HUDEP-2 (cell line): ENCODE results near the gene IRF6.
"Not testable (repeated sequence)": the region's sequence is repeated elsewhere in the genome, so short reads cannot be mapped to it uniquely, and the experiment has no call there.

Experiments
- DNase-seq, 76 experiments: peaks; one replicate each; lab custom pipeline; 2025; ENCODE audit not compliant: unreplicated experiment in 76 of 76; lab: John Stamatoyannopoulos, UW

The IRF6 gene

GRCh38 chr1:209823143-209824041 is 17.4 kb upstream of the IRF6 start:
- DNase-seq: peak in 19 of 76 experiments; percentile 6 to 55 (median 16)

DNA sequence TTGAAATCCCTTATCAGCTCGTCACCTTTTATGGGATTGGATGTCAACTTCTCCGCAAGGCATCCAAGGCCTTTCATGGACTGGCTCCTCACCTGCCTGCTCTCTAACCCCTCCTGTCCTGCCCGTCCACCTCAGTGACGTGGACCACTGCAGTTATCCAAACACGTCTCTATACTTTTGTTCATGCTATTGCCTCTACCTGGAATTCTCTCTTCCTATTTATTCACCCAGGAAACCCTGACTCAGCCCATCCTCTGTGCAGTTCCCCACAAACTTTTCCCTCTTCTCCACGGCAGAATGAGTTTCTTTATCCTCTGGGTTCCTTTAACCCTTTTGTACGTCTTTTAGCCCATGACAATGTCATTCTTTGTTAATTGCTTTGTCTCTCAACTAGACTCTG is 16.8 kb upstream of the IRF6 start:
- DNase-seq: no peak

DNA sequence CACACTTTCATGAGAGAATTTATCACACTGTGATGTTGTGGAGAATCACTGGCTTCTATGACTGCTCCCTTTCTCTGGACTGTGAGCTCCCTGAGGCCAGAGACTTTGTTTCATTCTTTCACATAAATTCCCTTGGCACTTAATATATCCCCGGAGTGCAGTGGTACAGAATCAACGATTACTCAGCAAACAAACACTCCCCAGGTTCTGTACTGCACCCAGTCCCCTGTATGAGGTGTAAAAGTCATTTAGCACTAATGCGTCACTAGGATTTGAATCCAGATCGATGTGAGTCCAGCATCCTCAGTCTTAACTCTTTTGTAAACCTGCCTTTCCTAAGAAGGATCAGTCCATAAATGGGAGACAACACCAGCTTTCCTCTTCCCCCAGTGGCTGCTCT is 15.0 kb upstream of the IRF6 start:
- no peak for DNase-seq

- DNase-seq: no peak
Measured at GRCh38 chr1:209819058-209819457, 13.1 kb upstream of the IRF6 start.

DNA sequence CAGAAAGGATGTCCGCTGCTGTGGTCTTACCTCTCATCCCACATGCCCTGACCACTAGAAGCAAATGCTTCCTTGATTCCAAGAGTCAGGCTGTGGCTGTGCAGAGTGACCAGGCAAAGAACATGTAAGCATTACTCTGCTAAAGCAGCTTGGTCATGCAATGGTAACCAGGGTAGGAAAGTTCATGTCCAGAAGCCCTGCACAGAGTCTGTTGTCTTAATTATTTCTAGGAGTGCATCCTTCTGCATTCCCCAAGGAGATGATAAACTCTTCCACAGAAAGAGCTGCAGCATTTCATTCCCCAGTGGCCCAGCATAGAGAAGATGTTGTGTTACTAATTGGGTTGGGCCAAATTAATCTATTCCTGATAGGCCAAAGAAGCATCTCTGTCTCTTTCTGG is 11.7 kb upstream of the IRF6 start:
- no peak for DNase-seq

GRCh38 chr1:209816923-209817322 is 11.0 kb upstream of the IRF6 start:
- no peak for DNase-seq

DNA sequence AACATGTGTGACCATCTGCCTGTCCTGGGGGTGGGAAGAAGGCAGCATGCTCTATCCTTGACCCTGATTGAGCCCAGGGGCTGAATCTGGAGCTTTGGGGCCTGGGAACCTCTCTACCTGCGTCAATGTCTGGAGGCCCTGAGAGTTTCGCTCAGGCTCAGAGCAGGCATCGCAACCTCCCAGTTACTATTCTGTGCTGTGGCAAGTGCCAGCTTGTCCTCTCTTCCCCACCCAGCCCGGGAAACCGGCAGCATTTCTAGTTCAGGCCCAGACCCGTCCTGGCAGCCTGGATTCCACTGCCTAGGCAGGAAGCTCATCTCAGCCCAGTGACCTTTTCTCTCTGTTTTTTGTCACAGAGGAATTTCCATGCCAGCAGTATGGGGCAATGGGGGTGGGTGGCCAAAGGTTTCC is 10.0 kb upstream of the IRF6 start:
- DNase-seq: no peak

- no peak for DNase-seq
Measured at GRCh38 chr1:209815490-209815889, 9.5 kb upstream of the IRF6 start.

- no peak for DNase-seq
Measured at GRCh38 chr1:209813902-209814301, 8.0 kb upstream of the IRF6 start.

- DNase-seq: no peak
Measured at GRCh38 chr1:209810783-209811182, 4.8 kb upstream of the IRF6 start.

DNA sequence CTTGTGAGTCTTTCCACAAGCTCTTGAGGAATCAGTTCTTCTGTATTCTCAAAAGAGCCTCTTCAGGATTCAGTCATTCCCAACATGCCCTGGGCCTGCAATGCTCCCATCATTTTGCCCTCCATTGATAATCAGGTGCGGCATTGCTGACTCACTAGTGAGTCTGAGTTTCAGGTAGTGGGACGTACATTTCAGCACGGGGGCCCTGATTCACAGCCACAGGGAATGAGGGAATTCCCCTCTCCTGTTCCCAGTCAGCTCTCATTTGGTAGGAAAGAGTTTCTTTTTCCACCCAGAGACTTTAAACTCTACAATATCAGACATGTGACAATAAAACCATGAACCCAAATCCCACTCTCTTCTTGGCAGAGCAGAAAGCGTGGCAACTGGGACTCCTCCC is 3.7 kb upstream of the IRF6 start:
- DNase-seq: no peak

GRCh38 chr1:209808059-209808581 is 2.2 kb upstream of the IRF6 start:
- peak in 65 of 76 experiments; percentile 25 to 91 (median 67) for DNase-seq

GRCh38 chr1:209807509-209807908 is 1.6 kb upstream of the IRF6 start:
- DNase-seq: no peak

GRCh38 chr1:209805341-209805781 is 581 bp downstream of the IRF6 start:
- no peak for DNase-seq

GRCh38 chr1:209803568-209803967 is 2.4 kb downstream of the IRF6 start:
- no peak for DNase-seq

DNA sequence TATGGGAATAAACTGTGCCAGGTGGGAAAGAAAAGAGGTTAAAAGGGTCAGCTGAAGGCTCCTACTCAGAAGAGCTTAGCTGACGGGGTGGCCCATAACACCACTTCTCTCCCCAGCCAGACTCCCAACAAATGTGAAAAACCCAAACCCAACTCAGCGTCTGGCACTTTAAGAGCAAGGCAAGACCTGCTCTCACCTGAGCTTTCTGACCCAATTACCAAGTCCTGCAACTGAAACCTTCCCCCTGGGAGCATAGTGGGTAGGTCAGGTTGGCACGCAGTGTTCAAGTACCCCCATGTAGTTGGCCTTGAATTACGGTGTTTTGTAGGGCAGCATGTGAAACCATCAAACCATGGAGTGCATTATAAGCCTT is 3.2 kb downstream of the IRF6 start:
- no peak for DNase-seq

DNA sequence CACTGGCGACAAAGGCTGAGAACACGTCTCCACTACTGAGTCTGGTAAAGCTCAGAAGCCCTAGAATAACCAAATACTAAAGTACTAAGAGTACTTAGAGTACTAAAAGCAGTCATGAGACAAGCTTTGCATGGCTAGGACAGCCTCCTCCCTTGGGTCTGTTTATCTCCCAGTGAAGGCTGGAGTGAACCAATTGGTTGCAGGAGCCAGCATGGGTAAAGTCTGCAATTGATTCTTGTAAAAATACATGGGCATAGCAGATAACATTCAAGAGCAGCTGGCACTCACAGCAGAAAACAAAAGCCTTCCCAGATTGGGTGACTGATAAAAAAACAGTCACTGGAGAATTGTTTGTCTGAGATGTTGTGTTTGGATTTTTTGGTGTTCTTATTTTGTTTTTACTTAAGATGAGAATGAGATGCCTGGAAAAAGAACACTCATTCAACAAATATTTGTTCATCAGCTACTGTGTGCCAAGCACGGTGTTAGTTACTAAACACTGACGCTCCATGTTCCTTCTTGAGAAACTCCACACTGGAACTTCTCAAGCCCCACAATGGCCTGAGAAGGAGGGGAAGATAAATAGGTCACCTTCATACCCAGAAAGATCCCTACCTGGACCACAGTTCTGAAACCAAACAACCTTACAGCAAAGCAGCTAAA is 3.7 kb downstream of the IRF6 start:
- DNase-seq: peak in 72 of 76 experiments; percentile 25 to 93 (median 71)

- no peak for DNase-seq
Measured at GRCh38 chr1:209800984-209801834, 4.7 kb downstream of the IRF6 start.

DNA sequence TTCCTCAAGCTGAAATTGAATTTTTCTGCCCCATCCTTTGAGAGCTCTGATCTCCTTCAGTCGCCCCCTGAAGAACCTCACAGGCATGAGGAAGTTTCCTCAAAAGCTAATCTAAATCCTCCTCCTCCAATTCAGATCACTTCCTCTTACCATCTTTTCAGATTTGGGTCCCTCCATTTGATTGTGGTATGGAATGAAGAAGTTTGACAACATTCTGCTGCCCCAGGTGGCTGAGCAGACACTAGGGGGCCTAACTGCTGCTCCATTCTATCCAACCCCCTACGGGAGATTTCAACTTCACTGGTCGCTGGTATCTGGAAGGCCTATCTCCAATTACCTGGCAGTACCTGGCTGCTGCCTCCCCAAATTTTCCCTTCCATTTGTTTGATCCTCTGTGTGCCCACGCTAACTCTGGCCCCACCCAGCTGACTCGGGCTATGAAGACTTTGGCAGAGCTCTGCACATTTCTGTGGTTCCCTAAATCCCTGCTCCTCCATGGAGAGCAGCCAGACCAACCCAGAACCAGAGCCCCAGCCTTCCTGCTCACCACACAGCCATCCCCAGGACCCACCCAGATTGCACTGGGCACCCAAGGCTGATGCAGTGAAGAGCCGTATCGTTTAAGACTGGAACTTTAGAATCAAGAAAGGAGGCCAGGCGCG is 7.8 kb downstream of the IRF6 start:
- peak in 2 of 76 experiments; percentile 9 to 14 for DNase-seq

- not testable (repeated sequence) for DNase-seq
Measured at GRCh38 chr1:209793711-209794110, 12.2 kb downstream of the IRF6 start.
